HG02588 (cell line): ENCODE results near the gene BHLHE40.

Experiments
- ATAC-seq: cut with Tn5 transposase; IDR thresholded peaks from one replicate; pipeline ENCODE4 v1.9.1; 2021; ENCODE audit warnings: mild to moderate bottlenecking, moderate library complexity; ENCODE audit not compliant: unreplicated experiment

Gene BHLHE40

DNA sequence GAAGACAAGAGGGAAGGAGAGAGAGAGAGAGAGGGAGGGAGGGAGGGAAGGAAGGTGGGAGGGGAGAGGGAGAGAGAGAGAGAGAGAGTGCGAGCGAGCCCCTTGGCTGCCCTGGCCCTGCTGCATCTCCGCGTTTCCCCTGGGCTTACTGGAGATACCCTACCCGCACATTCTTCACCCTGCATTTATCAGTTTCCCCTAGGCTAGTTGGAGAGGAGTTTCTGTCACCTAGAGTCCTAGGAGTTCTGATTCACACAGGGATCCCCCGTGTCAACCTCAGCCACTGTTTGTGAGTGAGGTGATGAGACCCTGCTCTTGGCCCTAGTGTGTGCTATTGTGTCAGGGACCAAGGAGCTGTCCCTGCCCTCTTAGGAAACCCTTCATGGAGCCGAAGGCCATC is 18.7 kb downstream of the BHLHE40 start:
- no peak for ATAC-seq

DNA sequence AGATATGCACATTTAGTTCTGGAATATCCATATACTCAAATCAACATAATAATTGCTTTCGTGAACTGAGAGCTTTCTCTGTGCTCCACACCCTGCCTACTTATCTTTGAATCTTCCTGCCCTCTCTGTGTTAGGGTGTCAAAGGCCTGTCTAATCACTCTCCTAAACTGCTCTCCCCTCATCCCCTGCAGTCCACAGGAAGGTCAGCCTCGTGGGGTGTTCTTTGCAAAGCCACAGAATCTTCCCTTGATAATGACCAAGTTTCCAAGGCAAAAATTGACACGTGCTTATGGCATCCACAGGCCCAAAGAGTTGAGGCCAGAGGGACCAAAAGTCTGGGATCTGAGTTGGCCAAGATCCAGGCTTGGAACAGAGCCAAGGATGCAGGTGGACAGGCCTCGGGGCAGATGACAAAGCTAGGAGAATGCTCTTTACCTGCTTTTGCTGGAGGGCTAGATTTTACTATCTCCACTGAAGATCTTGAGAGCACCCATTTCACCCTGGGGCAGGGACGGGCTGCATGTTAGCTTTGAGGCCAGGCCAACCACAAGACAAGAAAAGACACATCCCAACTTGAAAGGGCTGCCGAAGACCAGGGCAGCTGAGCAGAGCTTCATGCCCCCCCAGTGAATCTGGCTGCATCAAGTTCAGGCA is 20.4 kb downstream of the BHLHE40 start:
- ATAC-seq = no peak

DNA sequence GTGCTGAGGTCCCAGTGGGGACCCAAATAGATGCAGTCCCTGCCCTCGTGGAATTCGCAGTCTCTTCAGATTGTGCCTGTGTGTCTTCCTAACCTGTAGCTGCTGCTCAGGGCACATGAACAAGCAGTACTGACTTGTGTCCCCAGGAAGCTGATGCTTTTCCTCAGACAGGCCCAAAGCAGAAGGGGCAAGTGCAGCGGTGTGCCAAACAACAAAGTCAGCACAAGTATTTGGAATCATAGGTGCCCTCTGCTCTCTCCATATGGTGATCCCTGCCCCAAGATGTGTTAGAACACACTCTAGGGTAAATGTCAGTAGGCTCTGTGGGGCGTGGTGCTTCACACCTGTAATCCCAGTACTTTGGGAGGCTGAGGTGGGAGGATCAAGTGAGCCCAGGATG is 21.9 kb downstream of the BHLHE40 start:
- ATAC-seq = no peak

DNA sequence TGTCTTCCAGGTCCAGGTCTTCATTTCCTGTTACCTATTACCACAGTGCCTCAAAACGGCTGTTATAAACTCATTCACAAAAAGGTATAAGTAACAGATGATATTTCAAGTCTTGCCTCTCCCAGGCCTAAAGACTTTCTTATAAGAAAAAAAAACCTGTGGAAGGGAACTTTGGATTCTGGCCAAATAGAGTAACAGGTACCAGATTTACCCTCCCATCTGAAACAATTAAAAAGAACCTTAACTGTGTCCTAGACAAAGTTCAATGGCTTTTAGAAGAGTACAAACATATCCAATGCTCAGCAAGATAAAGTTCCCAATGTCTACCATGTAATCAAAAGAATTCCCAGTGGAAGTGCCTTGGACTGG is 22.6 kb downstream of the BHLHE40 start:
- no peak for ATAC-seq

DNA sequence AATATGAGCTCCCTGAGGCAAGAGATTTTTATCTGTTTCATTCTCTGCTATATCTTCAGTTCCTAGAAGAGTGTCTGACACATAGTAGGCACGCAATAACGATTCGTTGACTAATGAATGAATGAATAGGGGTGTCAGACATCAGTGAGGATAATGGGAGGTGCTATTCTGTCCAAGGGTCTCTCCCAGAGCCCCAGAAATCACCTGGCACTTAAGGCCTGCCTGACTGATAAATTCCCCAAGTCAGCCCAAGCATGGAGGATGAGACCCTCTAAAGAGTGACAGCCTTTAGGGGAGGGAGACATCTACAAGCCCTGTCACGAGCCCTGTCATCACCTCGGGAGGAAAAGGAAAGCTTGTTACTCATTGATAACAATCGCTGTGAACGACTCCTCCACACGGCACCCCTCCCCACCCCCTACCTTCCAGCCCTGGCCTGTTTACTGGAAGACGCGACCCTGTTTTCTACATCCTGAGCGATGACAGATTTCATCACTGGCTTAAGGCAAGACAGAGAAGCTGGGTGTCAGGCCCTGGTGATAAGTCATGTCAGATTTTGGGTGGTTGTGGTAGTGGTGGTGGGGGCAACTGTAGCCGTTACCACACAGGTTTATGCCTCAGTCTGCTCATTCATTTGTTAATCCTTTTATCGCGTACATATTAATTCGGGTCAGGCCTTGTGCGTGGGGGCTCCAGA is 23.1 kb downstream of the BHLHE40 start:
- ATAC-seq = no peak

DNA sequence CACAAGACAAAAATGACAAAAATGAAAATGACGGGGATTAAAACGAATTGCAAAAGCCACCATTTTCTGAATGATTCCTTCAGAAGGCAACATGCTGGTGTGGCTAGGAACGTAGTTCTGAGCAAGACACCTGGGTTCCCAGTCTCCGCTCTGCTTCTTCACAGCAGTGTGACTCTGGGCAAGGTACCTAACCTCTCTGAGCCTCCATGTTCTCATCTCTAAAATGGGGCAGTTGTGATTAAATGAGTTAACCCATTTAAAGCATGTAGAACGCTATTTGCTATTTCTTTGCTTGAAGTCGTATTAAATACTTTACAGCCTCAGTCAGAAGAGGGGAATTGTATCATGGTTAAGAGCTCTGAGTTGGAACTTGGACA is 23.6 kb downstream of the BHLHE40 start:
- no peak for ATAC-seq

DNA sequence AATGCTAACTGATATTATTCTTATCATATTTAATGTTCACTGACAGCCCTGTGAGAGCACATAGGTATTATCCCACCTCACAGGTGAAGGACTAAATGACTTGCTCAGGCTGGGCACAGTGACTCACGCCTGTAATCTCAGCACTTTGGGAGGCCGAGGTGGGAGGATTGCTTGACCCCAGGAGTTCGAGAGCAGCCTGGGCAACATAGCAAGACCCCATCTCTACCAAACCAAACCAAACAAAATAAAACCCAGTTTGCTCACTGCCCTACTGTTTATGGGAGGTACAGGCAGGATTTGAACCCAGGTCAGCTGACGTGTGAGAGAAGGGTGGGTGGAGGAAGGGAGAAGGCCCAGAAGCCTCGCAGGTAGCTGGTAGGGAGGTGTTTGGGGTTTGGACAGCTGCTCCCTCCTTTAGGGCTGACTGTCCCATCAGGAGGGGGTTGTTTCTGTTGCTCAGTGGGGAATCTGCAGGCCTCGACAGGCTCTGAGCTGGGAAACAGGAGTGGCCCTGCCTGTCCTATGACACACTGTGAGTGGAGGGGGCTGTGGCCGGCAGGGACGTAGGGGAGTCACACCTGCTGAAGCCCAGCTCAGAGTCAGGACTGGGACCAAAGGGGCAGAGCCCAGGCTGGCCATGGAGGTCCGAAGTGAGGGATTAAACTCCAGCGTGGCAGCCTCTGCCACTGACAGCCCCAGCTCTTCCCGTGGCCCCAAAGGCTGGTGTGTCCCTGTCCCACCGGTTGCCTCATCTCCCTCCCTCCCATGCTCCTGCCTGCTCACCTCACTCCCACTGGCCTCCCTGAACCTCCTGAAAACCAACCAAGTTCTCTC is 25.3 kb downstream of the BHLHE40 start:
- ATAC-seq = no peak

DNA sequence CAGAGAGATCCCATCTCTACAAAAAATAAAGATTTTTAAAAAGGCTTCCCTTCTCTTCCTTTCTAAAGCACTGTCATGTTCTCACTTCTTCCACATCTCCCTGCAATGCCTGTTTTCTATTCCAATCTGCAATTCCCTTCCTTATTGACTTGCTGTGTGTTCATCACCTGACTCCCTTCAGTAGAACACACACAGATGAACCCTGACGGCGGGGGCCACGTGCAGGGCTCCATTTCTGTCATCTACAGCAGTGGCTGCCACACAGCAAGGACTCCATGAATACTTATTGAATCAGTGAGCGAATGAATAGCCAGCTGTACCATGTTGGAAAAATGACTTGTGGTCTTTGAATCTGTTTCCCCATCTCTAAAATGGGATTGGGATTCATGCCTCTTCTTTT is 26.1 kb downstream of the BHLHE40 start:
- ATAC-seq = no peak

DNA sequence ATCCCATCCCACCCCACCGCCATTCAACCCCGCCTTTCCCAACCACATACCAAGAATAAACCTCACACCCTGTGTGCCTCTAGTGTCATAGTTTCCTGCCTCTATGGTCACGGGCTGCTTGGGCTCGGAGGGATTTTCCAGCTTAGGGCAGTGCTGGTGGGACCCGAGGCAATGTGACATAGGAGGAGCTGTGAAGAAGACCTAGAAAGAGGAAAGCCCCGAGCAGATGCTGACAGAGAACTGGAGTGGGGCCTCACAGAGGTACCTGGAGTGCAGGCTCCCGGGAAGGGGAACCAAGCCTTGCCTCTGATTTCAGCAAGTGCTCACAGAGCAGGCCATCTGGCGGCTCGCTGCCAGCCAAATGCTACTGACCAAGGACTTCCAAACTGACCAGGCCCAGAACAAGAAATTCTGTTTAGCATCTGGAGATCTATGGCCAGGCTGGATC is 27.5 kb downstream of the BHLHE40 start:
- peak; percentile 73 for ATAC-seq

DNA sequence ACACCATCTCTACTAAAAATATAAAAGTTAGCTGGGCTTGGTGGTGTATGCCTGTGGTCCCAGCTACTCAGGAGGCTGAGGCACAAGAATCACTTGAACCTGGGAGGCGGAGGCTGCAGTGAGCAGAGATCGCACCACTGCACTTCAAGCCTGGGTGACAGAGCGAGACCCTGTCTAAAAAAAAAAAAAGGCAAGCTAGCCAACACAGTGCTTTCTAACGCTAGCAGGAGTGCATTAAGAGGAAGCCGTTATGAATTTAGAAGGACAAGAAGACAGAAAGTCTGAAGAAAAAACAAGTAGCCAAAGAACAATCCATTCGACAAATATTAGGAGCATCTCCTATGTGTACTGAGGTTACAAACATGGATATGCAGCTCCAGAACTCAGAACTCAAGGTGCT is 28.6 kb downstream of the BHLHE40 start:
- ATAC-seq = no peak

DNA sequence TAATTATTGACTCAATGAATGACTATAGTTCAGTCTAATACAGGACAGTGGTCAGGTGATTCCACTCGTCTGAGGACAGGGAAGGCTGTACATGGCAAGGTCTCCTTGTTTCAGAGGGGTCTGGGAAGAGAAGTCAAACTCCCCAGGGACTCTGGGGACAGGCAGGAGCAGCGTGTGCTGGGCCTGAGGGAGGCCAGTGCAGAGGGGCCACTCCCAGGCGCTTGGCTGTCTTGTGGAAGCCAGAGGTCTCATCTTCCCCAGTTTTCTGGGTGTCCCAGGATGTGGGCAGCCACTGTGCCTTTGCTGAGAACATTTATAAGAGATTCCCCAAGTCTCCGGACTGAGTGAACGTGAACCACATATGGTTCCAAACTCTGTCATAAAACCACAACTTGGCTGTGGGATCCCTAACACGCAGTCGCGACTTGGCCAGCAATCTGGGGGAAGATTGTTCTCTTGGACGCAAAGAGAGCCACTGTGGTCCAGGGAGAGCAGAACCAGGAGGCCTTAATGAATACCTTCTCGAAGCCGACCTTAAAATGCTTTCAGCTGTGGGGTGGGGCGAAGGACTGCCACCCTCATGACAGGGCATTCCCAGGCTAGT is 30.4 kb downstream of the BHLHE40 start:
- ATAC-seq = no peak

DNA sequence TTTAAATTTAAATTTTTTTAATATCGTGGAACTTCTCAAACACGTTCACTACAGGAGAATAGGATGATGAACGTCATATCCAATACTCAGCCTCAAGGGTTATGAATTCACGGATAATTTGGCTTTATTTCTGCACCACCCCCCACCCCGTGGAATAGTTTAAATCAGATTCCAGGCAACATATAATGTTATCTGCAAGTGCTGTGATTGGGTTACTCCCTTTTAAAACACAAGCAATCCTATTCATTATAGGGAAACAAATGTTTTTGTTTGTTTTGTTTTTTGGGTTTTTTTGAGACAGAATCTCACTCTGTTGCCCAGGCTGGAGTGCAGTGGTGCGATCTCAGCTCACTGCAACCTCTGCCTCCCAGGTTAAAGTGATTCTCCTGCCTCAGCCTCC is 30.9 kb downstream of the BHLHE40 start:
- no peak for ATAC-seq

DNA sequence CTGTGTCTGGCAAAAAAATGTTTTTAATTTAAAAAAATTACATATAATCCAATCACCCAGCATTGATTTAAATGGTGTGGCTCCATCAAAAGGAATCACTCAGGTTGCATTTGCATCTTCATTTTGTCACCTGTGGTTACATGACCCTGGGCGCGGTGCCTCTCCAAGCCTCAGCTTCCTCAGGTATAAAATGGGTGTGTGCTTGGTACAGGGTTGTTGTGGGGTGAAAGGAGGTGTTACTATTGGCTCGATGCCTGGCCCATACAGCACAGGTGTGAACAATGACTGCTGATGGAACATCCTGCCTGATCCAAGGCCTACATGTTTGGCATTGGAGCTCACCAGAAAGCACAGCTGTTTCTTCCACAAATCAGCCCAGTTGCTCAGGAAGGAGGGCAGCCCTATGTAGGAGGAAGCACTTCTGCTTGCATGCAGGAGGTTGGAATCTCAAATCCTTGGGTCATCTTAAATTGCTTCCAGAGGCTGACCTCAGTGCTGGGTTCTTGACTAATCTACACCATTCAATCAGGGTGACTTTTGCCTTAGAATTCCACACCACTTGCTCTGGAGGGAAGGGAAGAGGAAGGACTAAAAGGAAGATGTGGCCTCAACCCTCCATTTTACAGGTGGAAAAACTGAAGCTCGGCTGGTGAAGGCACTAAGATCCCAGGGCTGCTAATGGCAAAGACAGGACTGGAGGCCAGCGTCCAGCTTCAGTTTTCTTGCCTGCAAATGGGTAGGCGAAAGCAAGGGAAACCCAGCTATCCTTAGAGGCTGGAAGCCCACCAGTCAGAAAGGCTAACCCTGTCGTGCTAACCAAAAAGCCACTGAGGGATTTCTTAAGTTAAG is 31.7 kb downstream of the BHLHE40 start:
- no peak for ATAC-seq

DNA sequence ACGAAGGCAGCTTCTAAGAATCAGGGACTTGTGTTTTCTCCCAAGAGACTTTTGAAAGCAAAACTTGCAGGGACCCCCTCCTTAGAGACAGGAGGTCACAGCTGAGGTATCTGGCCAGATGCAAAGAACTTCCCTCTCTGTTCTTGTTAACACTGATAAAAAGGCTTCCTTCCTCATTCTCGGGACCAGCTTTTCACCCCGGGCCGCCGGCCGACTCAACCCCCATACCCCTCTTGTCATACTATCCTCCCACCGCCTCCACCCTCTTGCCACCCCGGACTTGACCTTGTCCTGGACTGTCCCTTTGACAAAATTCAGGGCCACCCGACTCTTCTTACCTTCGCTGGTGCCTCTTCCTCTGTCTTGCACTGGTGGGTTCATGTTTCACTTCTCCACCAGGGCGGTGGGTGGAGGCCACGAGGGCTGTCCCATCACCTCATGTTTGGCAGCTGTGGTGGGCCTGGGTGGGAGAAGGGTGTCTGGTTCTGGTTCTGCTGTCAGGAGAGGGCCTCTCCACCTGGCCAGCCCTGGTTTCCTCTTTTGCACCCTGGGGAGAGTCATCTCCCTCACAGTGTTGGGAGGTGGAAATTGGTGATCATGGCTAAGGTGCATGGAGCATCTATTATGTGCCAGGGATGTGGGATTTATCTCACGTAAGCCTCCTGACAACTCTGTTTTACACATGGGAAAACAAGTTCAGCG is 32.5 kb downstream of the BHLHE40 start:
- peak; percentile 54 for ATAC-seq

DNA sequence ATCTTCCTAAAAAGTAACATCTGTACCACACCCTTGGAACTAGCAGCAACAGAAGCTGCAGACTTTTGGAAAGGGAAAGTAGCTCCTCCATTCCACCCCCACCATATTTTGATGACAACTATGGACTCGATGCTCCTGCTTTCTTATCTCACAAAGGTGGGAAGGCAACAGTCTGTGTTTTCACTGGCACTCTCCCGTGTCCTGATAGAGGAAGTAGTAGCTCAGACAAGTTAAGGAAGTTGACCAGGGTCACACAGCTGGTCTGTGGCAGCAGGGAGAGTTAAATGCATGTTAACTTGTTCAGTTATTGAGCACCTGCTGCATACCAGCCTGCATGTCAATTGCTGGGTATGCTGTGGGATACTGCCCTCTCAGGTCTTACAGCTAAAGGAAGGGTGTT is 33.1 kb downstream of the BHLHE40 start:
- no peak for ATAC-seq

DNA sequence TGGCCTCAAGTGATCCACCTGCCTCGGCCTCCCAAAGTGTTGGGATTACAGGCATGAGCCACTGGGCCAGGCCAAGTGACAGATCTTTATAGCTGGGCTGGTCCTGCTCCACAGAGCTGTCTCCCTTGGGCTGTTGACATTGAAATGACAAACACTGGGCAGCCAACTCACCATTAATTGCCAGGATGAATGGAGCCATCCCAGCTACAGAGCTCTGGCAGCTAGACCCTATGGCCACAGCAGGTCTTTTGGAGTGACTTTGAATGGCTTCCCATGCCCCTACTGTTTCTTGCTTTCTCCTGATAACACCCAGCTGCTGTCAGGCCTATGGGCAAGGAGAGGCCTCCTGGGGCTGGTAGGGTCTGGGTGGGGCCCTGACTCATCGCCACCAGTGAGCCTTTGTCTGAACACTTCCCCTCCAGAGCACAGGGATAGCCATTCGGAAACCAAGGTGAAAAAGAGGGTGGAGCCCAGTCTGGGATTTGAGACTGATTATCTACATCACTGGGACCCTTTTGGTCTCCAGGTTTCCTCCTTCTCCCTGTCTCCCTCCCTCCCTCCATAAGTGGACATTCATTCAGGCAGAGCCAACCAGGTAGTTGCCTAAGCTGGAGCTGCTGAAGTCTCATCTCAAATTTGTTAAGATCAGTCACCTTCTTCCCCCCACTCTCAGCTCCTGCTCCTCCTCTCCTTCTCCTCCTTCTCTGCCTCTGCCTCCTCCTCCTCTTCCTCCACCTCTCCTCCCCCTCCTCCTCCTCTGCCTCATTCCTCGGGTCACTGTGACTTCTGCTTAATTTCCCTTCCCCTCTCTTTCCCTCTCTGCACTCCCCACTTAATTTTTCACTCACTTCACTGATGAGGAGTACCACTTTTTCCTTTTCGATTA is 34.0 kb downstream of the BHLHE40 start:
- no peak for ATAC-seq

DNA sequence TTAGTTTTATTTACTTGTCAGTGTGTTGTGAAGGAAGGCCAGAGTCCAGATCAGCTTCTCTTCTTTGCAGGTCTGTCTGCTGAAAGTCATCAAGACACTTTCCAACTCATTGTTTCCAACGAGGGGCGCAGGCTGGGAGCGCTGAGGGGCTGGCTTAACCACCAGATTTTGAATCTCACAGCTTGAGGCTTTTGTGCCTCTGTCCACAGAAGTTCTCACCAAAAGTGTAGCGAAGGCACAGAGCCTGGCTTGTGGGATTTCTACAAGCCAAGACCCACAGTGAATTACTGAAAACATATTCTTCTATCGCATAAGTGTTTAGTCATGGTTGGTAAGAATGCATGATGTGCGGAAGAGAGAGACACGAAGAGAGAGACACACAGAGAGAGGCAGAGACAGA is 35.2 kb downstream of the BHLHE40 start:
- no peak for ATAC-seq

DNA sequence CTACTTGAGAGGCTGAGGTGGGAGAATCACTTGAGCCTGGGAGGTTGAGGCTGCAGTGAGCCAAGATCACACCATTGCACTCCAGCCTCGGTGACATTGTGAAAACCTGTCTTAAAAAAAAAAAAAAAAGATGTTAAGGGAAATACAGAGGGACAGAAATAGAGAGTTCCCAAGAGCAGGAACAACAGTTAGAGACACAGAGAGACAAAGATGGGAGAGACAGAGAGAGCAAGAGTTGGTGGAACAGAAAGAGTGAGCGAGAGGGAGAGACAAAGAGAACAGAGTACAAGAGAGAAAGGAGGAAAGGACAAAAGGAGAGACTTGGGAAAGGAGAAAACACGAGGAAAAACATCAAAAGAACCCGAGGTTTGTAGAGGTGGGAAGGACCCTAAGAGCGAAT is 35.8 kb downstream of the BHLHE40 start:
- ATAC-seq = no peak
